HEK293 (cell line): ENCODE data around the gene RSPH9.
A peak's percentile ranks its signal among the peaks of the same experiment; 100 is the strongest.

Experiments used
- BCL11A ChIP-seq: fragments of 450-650 bp; formaldehyde crosslinking; IDR thresholded peaks from 2 replicates; pipeline ENCODE4 v1.5.1; 2016; ENCODE audit warnings: low read depth, missing biosample characterization, missing genetic modification characterization
- BCL11B ChIP-seq: fragments of 450-650 bp; formaldehyde crosslinking; IDR thresholded peaks from 2 replicates; pipeline ENCODE4 v1.5.1; 2016; ENCODE audit warnings: low read depth, missing biosample characterization, missing genetic modification characterization
- HOXD13 ChIP-seq: sonication (generic); formaldehyde crosslinking; IDR thresholded peaks from 2 replicates; pipeline ENCODE4 v1.8.0; 2022; ENCODE audit warnings: missing genetic modification reagents, borderline replicate concordance
- MEIS1 ChIP-seq: sonication (generic); formaldehyde crosslinking; IDR thresholded peaks from 2 replicates; pipeline ENCODE4 v1.8.1; 2022; ENCODE audit warnings: missing genetic modification reagents, mild to moderate bottlenecking, borderline replicate concordance
- REPIN1 ChIP-seq: fragments of 450-650 bp; formaldehyde crosslinking; IDR thresholded peaks from 2 replicates; pipeline ENCODE4 v1.5.1; 2017; ENCODE audit warnings: missing biosample characterization, missing genetic modification characterization, low read depth
- SALL2 ChIP-seq: fragments of 450-650 bp; formaldehyde crosslinking; IDR thresholded peaks from 2 replicates; pipeline ENCODE4 v1.5.0; 2017; ENCODE audit warnings: missing biosample characterization, mild to moderate bottlenecking, missing genetic modification characterization, borderline replicate concordance
- SP3 ChIP-seq: fragments of 450-650 bp; formaldehyde crosslinking; IDR thresholded peaks from 2 replicates; pipeline ENCODE4 v1.5.1; 2016; ENCODE audit warnings: missing biosample characterization, missing genetic modification characterization
- SP7 ChIP-seq: fragments of 450-650 bp; formaldehyde crosslinking; IDR thresholded peaks from 2 replicates; pipeline ENCODE4 v1.5.1; 2016; ENCODE audit warnings: missing biosample characterization, missing genetic modification characterization
- TRIM28 ChIP-seq: IDR thresholded peaks from 2 replicates; pipeline ENCODE4 v1.6.1; 2011; ENCODE audit warnings: low read length, control low read depth, borderline replicate concordance
- YY2 ChIP-seq: fragments of 450-650 bp; formaldehyde crosslinking; IDR thresholded peaks from 2 replicates; pipeline ENCODE4 v1.5.1; 2016; ENCODE audit warnings: missing biosample characterization, missing genetic modification characterization
- ZBTB1 ChIP-seq: fragments of 450-650 bp; formaldehyde crosslinking; IDR thresholded peaks from 2 replicates; pipeline ENCODE4 v1.5.1; 2016; ENCODE audit warnings: missing biosample characterization, missing genetic modification characterization
- ZBTB17 ChIP-seq: fragments of 450-650 bp; formaldehyde crosslinking; IDR thresholded peaks from 2 replicates; pipeline ENCODE4 v1.5.1; 2016; ENCODE audit warnings: missing biosample characterization, missing genetic modification characterization
- ZFHX2 ChIP-seq: fragments of 450-650 bp; formaldehyde crosslinking; conservative IDR thresholded peaks from 2 replicates; pipeline ENCODE4 v1.5.1; 2016; ENCODE audit warnings: missing biosample characterization, missing genetic modification characterization
- ZFP69B ChIP-seq: fragments of 450-650 bp; formaldehyde crosslinking; IDR thresholded peaks from 2 replicates; pipeline ENCODE4 v1.5.1; 2016; ENCODE audit warnings: missing biosample characterization, missing genetic modification characterization
- ZNF10 ChIP-seq: fragments of 450-650 bp; formaldehyde crosslinking; IDR thresholded peaks from 2 replicates; pipeline ENCODE4 v1.5.1; 2017; ENCODE audit warnings: missing biosample characterization, missing genetic modification characterization
- ZNF121 ChIP-seq: fragments of 450-650 bp; formaldehyde crosslinking; IDR thresholded peaks from 2 replicates; pipeline ENCODE4 v1.5.1; 2016; ENCODE audit warnings: missing biosample characterization, missing genetic modification characterization
- ZNF211 ChIP-seq: fragments of 450-650 bp; formaldehyde crosslinking; IDR thresholded peaks from 2 replicates; pipeline ENCODE4 v1.5.1; 2016; ENCODE audit warnings: low read depth, missing biosample characterization, missing genetic modification characterization
- ZNF354C ChIP-seq: fragments of 450-650 bp; formaldehyde crosslinking; IDR thresholded peaks from 2 replicates; pipeline ENCODE4 v1.5.1; 2016; ENCODE audit warnings: missing biosample characterization, missing genetic modification characterization, low read depth, borderline replicate concordance
- ZNF394 ChIP-seq: fragments of 450-650 bp; formaldehyde crosslinking; IDR thresholded peaks from 2 replicates; pipeline ENCODE4 v1.5.1; 2016; ENCODE audit warnings: missing biosample characterization, missing genetic modification characterization, mild to moderate bottlenecking, moderate library complexity, borderline replicate concordance
- ZNF433 ChIP-seq: fragments of 450-650 bp; formaldehyde crosslinking; IDR thresholded peaks from 2 replicates; pipeline ENCODE4 v1.5.1; 2016; ENCODE audit warnings: missing biosample characterization, missing genetic modification characterization, low read depth
- ZNF549 ChIP-seq: fragments of 450-650 bp; IDR thresholded peaks from 2 replicates; pipeline ENCODE4 v1.5.1; 2018; ENCODE audit warnings: missing biosample characterization, missing genetic modification characterization, mild to moderate bottlenecking, inconsistent platforms, moderate library complexity
- ZNF558 ChIP-seq: fragments of 450-650 bp; formaldehyde crosslinking; IDR thresholded peaks from 2 replicates; pipeline ENCODE4 v1.5.1; 2016; ENCODE audit warnings: missing biosample characterization, missing genetic modification characterization
- ZNF560 ChIP-seq: fragments of 450-650 bp; formaldehyde crosslinking; IDR thresholded peaks from 2 replicates; pipeline ENCODE4 v1.5.1; 2017; ENCODE audit warnings: missing biosample characterization, missing genetic modification characterization, borderline replicate concordance
- ZNF660 ChIP-seq: fragments of 450-650 bp; IDR thresholded peaks from 2 replicates; pipeline ENCODE4 v1.5.1; 2018; ENCODE audit warnings: missing biosample characterization, mild to moderate bottlenecking, missing genetic modification characterization
- ZNF670 ChIP-seq: fragments of 450-650 bp; formaldehyde crosslinking; IDR thresholded peaks from 2 replicates; pipeline ENCODE4 v1.5.1; 2016; ENCODE audit warnings: missing biosample characterization, missing genetic modification characterization, low read depth
- ZNF768 ChIP-seq: fragments of 450-650 bp; formaldehyde crosslinking; IDR thresholded peaks from 2 replicates; pipeline ENCODE4 v1.5.1; 2018; ENCODE audit warnings: missing biosample characterization, mild to moderate bottlenecking, missing genetic modification characterization
- ZNF776 ChIP-seq: fragments of 450-650 bp; formaldehyde crosslinking; IDR thresholded peaks from 2 replicates; pipeline ENCODE4 v1.5.0; 2017; ENCODE audit warnings: missing biosample characterization, missing genetic modification characterization, borderline replicate concordance
- ZSCAN16 ChIP-seq: fragments of 450-650 bp; formaldehyde crosslinking; IDR thresholded peaks from 2 replicates; pipeline ENCODE4 v1.5.1; 2016; ENCODE audit warnings: missing biosample characterization, missing genetic modification characterization
- TF ChIP-seq, protein P1 (sequence below): fragments of 450-650 bp; formaldehyde crosslinking; IDR thresholded peaks from 2 replicates; pipeline ENCODE4 v1.5.1; 2016; ENCODE audit warnings: missing biosample characterization, missing genetic modification characterization
- TF ChIP-seq, protein P2 (sequence below): fragments of 450-650 bp; formaldehyde crosslinking; IDR thresholded peaks from 2 replicates; pipeline ENCODE4; 2016; ENCODE audit warnings: missing biosample characterization, missing genetic modification characterization
- TF ChIP-seq, protein P3 (sequence below): fragments of 450-650 bp; formaldehyde crosslinking; IDR thresholded peaks from 2 replicates; pipeline ENCODE4 v1.5.1; 2016; ENCODE audit warnings: missing biosample characterization, missing genetic modification characterization, low read depth
- TF ChIP-seq, protein P4 (sequence below): fragments of 450-650 bp; formaldehyde crosslinking; IDR thresholded peaks from 2 replicates; pipeline ENCODE4 v1.5.1; 2016; ENCODE audit warnings: missing biosample characterization, missing genetic modification characterization, borderline replicate concordance
- TF ChIP-seq, protein P5 (sequence below): fragments of 450-650 bp; formaldehyde crosslinking; IDR thresholded peaks from 2 replicates; pipeline ENCODE4 v1.5.1; 2016; ENCODE audit warnings: missing biosample characterization, missing genetic modification characterization

RSPH9 gene

DNA sequence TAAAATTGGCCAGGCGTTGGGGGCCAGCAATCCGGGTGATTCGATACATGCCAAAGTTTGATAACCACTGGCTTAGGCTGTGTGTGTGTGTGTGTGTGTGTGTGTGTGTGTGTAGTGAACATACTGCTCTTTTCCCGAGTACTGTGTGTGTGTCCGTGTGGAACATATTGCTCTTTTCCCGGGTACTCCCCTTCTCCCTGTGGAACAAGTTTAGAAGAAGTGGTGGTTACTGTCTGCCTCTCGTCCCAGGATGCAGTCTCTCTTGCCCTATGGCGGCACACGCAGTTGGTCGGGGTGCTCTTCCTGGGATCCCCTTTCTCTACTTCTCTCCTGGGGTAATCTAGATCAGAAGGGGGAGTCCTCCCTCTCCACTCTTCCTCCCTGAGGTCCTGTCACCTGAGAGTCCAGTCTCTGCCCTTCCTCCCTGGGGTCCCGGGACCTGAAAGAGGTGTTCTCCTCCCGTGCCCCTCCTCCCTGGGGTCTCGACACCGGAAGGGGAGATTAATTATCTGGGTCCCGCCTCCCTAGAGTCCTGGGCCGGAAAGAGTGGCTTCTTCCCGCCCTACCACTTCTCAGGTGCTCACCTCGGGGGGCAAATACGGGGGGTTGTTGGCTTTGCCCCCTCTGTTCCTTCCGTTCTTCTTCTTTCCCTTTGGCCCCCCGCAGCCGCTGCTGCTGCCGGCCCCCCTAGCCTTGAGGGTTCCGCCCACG, 16.3 kb upstream of the RSPH9 start (continued):
- TF ChIP-seq, protein P1, sequence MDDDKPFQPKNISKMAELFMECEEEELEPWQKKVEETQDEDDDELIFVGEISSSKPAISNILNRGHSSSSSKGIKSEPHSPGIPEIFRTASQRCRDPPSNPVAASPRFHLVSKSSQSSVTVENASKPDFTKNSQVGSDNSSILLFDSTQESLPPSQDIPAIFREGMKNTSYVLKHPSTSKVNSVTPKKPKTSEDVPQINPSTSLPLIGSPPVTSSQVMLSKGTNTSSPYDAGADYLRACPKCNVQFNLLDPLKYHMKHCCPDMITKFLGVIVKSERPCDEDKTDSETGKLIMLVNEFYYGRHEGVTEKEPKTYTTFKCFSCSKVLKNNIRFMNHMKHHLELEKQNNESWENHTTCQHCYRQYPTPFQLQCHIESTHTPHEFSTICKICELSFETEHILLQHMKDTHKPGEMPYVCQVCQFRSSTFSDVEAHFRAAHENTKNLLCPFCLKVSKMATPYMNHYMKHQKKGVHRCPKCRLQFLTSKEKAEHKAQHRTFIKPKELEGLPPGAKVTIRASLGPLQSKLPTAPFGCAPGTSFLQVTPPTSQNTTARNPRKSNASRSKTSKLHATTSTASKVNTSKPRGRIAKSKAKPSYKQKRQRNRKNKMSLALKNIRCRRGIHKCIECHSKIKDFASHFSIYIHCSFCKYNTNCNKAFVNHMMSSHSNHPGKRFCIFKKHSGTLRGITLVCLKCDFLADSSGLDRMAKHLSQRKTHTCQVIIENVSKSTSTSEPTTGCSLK (tag by site-specific recombination), result no peak
- TF ChIP-seq ZNF660 (tag by site-specific recombination) (no peak), MEIS1 (CRISPR knock-in tag) (no peak), ZBTB17 (tag by site-specific recombination) (no peak), ZNF394 (tag by site-specific recombination) (peak; percentile 62; the same call in 1 of the 2 replicates), ZNF558 (tag by site-specific recombination) (no peak), ZNF560 (tag by site-specific recombination) (no peak), ZNF354C (tag by site-specific recombination) (no peak), ZSCAN16 (tag by site-specific recombination) (no peak), REPIN1 (no peak), ZFP69B (tag by site-specific recombination) (no peak), ZFHX2 (tag by site-specific recombination) (no peak), BCL11B (no peak), TRIM28 (no peak; the same call in 1 of the 2 replicates), ZNF433 (no peak), ZNF670 (tag by site-specific recombination) (no peak), ZBTB1 (tag by site-specific recombination) (no peak), ZNF211 (tag by site-specific recombination) (no peak), HOXD13 (no peak), ZNF10 (tag by site-specific recombination) (no peak), ZNF768 (no peak), ZNF776 (tag by site-specific recombination) (no peak), SALL2 (tag by site-specific recombination) (no peak), SP3 (tag by site-specific recombination) (no peak; the same call in none of the 2 replicates), SP7 (peak; percentile 63; the same call in 1 of the 2 replicates), BCL11A (tag by site-specific recombination) (no peak), ZNF121 (tag by site-specific recombination) (no peak), YY2 (tag by site-specific recombination) (peak; percentile 70; the same call in 1 of the 2 replicates), ZNF549 (tag by site-specific recombination) (no peak)
- TF ChIP-seq, protein P2, sequence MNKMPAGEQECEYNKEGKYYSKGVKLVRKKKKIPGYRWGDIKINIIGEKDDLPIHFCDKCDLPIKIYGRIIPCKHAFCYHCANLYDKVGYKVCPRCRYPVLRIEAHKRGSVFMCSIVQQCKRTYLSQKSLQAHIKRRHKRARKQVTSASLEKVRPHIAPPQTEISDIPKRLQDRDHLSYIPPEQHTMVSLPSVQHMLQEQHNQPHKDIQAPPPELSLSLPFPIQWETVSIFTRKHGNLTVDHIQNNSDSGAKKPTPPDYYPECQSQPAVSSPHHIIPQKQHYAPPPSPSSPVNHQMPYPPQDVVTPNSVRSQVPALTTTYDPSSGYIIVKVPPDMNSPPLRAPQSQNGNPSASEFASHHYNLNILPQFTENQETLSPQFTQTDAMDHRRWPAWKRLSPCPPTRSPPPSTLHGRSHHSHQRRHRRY, result no peak
- TF ChIP-seq, protein P3, sequence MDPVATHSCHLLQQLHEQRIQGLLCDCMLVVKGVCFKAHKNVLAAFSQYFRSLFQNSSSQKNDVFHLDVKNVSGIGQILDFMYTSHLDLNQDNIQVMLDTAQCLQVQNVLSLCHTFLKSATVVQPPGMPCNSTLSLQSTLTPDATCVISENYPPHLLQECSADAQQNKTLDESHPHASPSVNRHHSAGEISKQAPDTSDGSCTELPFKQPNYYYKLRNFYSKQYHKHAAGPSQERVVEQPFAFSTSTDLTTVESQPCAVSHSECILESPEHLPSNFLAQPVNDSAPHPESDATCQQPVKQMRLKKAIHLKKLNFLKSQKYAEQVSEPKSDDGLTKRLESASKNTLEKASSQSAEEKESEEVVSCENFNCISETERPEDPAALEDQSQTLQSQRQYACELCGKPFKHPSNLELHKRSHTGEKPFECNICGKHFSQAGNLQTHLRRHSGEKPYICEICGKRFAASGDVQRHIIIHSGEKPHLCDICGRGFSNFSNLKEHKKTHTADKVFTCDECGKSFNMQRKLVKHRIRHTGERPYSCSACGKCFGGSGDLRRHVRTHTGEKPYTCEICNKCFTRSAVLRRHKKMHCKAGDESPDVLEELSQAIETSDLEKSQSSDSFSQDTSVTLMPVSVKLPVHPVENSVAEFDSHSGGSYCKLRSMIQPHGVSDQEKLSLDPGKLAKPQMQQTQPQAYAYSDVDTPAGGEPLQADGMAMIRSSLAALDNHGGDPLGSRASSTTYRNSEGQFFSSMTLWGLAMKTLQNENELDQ, result no peak
- TF ChIP-seq, protein P4, sequence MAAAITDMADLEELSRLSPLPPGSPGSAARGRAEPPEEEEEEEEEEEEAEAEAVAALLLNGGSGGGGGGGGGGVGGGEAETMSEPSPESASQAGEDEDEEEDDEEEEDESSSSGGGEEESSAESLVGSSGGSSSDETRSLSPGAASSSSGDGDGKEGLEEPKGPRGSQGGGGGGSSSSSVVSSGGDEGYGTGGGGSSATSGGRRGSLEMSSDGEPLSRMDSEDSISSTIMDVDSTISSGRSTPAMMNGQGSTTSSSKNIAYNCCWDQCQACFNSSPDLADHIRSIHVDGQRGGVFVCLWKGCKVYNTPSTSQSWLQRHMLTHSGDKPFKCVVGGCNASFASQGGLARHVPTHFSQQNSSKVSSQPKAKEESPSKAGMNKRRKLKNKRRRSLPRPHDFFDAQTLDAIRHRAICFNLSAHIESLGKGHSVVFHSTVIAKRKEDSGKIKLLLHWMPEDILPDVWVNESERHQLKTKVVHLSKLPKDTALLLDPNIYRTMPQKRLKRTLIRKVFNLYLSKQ, result no peak
- TF ChIP-seq, protein P5, sequence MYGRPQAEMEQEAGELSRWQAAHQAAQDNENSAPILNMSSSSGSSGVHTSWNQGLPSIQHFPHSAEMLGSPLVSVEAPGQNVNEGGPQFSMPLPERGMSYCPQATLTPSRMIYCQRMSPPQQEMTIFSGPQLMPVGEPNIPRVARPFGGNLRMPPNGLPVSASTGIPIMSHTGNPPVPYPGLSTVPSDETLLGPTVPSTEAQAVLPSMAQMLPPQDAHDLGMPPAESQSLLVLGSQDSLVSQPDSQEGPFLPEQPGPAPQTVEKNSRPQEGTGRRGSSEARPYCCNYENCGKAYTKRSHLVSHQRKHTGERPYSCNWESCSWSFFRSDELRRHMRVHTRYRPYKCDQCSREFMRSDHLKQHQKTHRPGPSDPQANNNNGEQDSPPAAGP (tag by site-specific recombination), result peak; percentile 29; the same call in 1 of the 2 replicates
